Activated gamma-delta T cell treated with anti-CD3 and anti-CD28 coated beads, Interleukin-2, amount 50 U/mL, for 16 hours (primary cell): ENCODE data around the gene EYA2.

Experiments used
- DNase-seq: peaks from one replicate; pipeline ENCODE4 v3.0.0-alpha.2; 2020; ENCODE audit warnings: low read depth

Gene EYA2

DNA sequence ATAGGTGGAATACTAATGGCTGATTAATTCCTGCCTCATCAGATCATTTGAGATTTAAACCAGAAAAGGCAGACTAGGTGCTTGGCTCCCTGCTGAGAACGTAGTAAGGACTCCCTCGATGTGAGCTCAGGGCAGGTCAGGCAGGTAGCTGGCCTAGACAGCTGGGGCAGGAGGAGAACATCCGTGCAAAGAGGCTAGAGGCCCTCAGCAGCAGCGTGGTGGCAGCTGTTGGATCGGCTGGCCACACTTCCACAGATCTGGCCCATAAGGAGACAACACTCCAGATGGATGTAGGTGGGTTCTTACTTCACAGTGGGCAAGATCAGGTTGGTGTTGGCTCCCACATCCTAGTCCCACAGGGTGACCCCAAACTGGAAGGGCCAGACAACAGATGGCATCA lies 38.5 kb downstream of the EYA2 start:
- DNase-seq, result no peak

DNA sequence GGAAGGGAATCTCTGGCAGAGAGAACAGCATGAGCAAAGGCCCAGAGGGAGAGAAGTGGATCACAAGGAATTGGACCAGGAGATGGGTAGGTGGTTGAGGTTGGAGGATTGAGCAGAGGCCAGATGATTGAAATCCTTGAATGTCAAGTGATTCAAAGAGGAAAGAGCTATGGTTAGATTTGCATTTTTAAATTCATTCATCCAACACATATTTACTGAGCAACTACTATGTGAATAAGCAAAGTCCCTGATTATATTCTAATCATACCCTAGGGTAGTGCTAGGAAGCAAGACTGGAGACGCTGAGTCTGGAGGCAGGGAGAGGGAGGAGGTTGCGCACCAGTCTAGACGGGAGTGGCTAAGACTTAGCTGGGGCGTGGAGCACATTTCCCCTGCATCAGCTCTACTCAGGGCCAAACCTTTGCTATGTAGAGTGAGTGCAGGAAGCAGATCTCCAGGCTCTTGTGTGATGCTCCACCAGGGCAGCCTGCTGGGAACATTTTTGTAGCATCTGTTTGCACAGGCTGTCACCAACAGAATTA lies 40.2 kb downstream of the EYA2 start:
- DNase-seq, result no peak

DNA sequence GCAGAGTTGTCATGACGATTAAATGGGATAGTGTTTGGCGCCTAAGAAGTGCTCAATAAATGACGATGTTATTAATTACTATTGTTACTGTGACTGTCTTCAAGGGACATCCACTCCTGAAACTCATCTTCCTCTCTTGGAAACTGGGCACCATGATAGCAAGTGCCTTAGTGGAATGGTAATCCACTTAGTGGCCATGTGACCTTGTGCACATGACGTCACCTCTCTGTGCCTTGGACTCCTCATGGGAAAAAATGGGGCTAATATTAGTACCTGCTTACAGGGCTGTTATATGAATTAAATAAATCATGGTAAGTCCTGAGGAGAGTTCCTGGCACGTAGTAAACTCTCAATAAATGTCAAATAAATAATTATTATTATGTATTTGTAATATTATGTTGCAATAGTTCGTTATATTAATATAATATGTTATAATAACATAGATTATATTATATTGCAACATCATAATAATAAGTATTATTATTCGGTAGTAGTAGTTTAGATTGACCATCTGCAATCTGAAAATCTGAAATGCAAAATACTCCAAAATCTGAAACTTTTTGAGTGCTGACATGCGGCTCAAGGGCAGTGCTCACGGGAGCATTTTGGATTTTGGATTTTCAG lies 40.9 kb downstream of the EYA2 start:
- DNase-seq, result no peak

DNA sequence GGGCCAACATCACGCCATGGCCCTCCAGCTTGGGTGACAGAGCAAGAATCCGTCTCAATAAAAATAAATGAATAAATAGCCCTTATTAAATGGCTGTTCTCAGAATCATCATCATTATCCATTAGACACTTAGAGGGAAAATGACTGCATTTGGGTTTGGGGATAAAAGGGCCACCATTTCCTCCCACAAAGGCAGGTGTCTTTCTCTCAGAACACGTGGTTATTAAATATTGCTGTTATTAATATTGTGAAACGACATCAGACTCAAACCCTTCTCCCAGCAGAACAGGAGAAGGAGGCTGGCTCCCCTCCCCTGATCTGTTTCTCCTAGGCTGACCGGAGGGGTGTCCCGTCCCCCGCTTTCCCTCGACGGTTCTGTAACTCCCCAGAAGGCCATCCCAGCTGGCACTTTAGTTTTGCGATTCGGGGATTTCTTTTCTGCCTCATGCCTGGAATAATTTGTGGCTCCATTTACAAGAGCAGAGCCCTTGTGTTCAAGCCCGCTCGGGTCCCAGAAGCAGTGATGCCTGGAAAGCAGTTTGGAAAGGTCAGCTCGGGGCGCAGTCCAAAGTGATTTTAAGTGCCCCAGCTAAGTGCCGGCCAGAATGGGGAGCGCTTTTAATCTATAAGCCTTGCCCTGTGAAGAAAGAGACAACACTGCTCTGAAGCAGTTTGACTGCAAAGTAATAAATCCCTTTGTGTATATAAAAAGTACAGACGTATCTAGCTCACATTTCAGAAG lies 41.9 kb downstream of the EYA2 start:
- DNase-seq, result no peak

DNA sequence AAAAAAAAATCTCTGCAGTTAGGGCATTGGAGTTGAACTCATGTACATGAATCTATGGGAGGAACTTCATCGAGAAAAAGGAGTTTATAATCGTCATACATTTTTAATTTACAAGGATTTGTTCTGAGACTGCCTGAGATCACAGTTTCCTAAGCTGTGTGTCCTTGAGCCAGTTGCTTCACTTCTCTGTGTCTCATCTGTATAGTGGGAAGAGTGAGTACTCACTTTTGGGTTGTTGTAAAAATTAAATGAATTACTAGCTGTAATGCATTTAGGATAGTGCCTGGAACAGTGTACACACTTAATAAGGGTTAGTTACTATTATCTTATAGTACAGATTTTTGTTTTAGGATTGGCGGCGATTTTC lies 42.5 kb downstream of the EYA2 start:
- no peak for DNase-seq

DNA sequence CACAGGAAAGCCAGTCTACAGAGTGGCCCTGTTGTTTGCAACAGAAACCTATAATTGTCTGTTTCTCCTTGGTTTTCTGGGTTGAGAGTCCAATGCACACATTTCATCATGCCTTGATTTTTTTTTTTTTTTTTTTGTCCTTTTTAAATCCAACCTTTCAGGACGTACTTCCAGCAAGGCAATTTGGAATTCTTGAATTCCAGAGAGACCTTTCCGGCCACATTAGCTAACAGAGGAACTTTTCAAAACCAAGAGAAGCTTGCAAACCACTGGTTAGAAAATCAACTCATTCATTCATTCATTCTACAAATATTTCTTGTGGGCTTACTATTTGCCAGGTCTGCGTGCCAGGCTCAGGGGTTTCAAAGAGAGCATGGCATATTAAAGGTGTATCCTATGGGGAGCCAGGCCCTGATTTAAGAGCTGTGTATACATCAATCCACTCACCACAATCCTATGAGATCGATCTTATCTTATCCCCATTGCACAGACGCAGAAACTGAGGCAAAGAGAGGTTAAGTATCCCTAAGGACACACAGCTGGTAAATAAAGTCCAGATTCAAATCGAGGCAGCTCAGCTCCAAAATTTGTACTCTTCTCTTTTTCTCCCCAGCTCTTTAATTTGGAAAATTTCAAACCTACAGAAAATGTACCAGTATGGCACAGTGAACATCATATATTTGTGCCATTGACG lies 43.0 kb downstream of the EYA2 start:
- DNase-seq, result no peak

DNA sequence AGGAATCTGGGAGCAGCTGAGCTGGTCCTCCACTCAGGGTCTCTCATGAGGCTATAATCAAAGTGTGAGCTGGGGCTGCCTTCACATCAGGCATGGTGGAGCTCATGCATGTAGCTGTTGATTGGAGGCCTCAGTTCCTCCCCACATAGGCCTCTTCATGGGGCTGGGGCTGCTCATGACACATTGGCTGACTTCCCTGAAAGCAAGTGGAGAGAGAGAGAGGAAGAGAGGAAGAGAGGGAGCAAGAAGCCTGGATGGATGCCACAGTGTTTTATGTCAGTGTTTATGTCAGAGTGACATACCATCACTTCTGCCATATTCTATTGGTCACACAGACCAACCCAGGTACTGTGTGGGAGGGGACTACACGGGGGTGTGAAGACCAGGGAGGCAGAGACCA lies 43.8 kb downstream of the EYA2 start:
- no peak for DNase-seq

DNA sequence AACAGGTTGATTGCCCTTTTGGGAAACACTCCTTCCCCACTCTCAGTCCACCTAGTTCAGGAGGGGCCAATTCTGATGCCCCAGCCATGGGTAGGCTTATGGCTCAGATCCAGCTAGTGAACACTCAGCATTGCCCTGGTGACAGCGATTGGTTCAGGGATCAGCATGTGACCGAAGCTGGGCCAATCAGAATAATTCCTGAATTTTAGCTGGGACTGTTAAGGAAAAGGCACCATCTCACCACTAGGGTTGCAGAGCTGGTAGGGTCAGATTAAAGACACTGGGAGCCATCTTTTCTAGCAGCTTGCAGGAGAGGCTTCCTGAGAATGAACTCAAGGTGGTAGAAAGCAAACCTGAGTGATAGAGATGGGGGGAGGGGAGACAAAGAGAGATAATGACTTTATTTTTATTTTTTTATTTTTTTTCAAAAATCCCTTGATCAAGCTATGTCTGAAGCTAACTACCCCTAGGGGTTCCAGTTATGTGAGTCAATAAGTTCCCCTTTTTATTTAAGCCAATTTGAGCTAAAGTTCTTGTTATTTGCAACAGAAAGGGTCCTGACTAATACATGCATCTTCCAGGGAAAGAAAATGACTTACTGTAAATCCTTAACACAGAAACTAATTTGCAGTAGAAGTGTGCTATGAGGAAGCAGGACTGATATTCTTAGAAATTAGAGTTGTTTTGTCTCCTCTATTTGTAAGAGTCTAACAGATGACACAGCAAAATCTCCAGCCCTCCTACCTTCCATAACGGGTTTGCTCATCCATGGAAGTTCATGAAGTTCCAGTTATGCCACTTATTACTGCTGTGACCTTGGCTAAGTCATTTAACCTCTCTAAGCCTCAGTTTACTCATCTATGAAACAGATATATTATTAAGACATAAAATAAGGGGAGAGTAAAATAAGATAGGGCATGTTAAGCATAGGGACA lies 44.7 kb downstream of the EYA2 start:
- no peak for DNase-seq

DNA sequence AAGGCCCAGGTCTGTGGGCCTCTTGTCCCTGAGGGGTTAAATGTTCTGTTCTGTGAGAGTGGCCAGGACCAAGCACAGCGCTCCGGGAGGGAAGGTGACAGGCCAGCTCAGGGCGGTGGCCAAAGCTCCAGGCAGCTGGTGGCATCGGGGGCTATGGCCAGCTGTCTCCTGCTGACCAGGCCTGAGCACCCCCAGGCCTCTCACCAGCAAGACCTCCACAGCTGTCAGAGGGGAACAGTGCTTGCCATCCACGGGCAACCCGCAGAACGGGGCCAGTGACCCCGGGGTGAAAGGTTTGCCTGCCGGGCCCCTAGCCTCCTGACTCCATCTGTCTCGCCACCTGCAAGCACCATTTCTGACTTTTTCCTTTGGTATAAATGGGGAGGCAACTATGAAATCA lies 46.0 kb downstream of the EYA2 start:
- no peak for DNase-seq

DNA sequence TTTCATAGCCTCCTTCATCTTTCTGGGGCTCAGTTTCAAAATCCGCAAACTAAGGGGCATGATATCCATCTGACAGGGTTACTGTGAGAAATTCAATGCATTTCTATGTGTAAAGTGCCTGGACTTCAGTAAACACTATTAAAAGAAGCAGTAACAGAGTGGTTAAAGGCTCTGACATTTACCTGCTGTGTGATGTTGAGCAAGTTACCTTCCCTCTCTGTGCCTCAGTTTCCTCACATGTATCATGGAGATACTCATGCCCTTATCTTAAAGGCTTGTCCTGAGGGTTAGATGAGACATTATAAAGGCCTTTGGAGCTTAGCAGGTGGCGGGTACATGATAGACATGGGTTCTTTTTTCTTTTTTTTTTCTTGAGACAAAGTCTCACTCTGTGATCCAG lies 46.8 kb downstream of the EYA2 start:
- no peak for DNase-seq

DNA sequence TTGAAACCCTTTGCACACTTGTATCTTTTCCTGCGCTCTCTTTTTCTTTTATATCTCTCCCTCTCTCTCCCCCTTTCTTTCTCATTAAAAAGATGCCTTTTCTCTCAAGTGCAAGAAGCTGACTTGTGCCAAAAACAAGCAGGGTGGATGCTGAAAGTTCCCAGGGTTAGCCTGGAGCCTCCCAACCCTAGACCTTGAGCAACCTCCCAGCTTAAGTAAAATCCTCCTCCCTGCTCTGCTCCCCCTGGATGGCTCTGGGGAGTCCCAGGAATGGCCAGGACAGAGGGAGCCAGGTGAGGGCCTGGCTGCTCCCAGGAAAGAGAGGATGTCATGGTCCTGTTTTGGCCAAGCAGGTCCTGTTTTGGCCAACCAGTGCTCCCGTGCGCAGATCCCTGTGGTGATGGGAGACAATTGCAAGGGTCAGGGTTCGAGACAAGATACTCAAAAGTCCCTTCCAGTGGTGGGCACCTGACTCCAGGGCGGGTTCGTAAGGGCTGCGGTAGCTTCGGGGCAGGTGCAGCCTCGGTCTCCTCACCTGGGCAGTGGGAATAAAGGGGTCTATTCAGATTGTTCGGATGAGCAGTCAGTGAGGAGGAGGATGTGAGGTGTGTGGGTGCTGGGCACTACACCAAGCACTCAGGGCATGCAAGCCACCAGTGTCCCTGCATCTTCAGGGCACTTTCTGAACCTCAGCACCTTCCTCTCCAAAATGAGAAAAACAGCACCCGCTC lies 49.4 kb downstream of the EYA2 start:
- no peak for DNase-seq

DNA sequence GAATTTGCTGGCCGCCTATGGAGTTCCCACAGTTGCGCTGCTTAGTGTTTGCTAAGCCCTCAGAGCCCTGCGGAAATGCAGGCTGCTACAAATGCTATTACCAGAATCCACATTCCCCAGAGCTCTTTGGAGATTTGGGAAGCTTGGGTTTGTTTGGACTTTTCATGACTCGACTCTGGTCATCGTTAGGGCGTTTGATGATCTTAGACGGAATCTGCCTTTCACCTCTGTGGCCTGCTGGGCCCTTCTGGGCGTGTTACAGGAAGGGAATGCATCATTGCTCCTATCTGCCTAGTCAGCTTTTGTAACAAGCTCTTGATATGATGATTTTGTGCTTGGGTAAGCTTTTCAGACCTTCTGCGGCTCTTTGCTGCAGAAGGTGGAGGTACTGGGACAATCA lies 50.8 kb downstream of the EYA2 start:
- DNase-seq, result no peak

DNA sequence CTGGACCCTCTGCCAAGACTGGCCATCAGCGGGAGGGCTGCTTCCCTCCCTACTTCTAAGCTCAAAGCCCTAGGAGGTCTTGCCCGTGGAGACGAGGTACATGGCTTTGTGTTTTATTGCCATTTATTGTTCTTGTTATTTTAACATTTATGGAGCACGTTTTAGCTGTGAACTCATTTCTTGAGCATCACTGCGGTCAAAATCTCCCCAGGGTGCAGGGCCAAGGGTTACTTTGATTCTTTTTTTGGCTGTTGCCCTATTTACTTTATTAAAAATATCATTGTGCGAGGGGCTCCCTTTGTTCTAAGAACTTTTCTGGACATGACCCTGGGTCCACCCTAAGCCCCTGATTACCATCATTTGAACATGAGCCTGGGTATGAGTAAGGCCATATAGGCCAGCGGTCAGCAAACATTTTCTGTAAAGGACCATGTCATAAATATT lies 51.6 kb downstream of the EYA2 start:
- no peak for DNase-seq

DNA sequence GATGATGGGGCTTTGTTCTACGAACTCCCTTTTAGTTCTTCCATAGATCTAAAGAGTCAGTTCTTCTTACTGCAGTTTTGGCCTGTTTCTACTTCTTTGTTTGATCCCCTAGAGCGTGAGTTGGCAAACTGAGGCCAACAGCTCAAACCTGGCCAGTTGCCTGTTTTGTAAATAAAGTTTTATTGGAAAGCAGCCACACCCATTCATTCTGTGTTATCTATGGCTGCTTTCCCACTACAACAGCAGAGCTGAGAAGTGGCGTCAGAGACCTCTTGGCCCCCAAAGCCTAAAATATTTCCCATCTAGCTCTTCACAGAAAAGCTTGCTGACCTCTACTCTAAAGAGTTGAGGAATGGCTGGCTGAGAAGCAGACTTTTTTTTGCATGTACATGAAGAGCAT lies 52.2 kb downstream of the EYA2 start:
- DNase-seq, result no peak

DNA sequence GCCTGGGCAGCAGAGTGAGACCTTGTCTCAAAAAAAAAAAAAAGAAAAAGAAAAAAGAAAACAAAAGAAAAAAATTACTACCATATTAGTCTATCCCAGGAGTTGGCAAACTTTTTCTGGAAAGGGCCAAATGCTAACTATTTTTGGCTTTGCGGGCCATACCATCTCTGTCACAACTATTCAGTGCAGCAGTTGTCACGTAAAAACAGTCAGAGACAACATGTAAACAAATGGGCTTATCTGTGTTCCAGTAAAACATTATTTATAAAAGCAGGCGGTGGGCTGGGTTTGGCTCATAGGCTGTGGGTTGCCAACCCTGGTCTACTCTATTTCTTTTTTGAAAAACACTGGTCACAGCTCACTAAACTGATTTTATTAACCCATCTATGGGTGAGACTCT lies 53.4 kb downstream of the EYA2 start:
- DNase-seq, result no peak

DNA sequence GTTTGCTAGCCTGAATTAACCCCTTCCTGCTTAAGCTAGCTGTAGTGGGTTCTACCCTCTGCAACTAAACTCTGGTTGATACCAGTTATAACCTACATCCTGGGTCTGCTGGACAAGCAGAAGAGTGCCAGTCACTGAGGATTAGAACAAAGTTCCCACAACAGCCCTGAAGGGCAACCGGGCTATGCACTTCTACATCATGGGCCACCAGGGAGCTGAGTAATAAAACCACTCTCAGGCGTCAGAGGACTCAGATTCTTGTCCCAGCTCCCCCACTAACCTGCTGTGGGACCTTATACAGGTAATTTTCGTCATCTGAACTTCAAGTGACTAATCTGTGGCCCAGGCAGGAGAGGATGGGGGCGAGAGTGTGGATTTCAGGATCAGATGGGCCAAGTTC lies 56.8 kb downstream of the EYA2 start:
- no peak for DNase-seq

DNA sequence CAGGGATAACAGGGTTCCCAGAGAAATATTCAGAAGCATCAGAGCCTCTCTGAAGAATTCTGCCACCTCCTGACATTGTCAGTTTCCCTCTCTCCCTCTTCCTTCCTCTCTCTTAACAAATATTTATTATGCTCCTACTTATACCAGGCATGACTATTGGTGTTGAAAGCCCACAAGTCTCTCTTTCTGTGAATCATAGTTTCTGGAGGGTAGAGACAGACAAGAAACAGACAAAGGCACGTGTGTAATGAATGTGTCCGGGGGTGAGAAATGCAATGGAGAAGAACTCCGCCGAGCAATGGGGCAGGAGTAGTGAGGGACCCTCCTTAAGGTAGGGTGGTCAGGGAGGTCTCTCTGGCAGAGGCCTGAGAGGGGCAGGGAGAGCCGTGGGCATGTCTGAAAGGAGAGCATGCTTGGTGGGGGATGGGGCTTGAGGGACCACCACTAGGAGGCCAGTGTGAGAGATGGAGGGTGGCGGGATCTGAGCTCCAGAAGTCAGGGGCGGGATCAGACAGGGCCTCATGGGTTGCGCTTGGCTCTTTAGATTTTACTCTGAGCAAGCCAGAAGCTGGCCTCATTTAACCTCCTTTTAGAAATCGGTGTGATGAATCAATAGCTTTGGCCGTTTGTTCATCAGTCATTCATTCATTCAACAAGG lies 57.3 kb downstream of the EYA2 start:
- no peak for DNase-seq

DNA sequence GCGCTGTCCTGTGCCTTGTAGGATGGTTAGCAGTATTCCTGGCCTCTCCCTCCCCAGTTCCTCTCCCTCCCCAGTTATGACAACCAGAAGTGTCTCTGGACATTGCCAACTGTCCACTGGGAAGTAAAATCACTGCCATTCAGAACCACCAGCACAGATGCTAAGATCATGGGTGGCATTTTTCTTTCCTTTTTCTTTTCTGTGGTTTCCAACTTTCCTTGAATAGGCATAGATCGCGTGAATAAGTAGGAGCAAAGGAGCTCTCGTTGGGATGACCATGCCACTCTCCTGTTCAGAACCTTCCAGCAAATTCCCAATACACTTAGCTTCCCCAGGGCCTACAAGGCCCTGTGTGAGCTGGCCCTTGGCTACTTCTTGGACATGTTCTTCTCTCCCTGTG lies 59.0 kb downstream of the EYA2 start:
- DNase-seq, result no peak

DNA sequence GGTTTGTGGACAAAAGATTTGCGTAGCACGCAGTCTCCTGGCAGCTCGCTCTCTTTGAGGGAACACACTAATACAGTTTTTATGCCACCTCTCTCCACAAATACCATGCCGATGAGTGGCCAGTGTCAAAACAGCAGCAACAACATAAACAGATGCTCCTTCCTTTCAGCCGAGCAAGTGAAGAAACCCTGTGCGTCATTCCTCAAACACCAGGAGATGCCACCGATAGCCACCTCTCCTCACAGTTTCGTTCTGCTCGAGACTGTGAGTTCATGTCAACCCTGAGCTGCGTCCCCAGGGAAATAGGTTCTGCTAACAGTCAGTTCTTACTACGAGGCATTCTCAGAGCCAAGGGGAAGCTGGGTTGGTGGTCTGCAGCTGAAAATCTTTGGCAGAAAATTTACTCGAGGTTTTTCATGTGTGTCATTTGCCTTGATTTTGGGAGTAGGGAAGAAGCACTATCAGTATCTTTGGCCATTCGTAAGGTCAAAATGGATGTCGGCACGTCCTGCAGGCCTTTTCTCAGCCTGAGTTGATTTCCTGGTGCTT lies 59.9 kb downstream of the EYA2 start:
- DNase-seq, result no peak
